DMS53 treated with DMSO at 0.1 percent for 48 hours (cell line): ENCODE measurements around the gene TOR1AIP1.

Source experiments
- DNase-seq: peaks from one replicate; lab custom pipeline; 2025; ENCODE audit not compliant: unreplicated experiment; lab: John Stamatoyannopoulos, UW

TOR1AIP1 gene

GRCh38 chr1:179881642-179882252 is 338 bp upstream of the TOR1AIP1 start:
- DNase-seq = no peak

GRCh38 chr1:179883040-179883744 is 1.1 kb downstream of the TOR1AIP1 start:
- no peak for DNase-seq

- DNase-seq = no peak
These were observed 1.7 kb downstream of the TOR1AIP1 start for GRCh38 chr1:179883745-179884138.

- DNase-seq = no peak
These were observed 6.0 kb downstream of the TOR1AIP1 start for GRCh38 chr1:179888071-179888470.

- no peak for DNase-seq
These were observed 7.5 kb downstream of the TOR1AIP1 start for GRCh38 chr1:179889589-179889988.

- DNase-seq = no peak
These were observed 28.8 kb downstream of the TOR1AIP1 start for GRCh38 chr1:179910934-179911333.

GRCh38 chr1:179911812-179912211 is 29.7 kb downstream of the TOR1AIP1 start:
- DNase-seq = no peak

GRCh38 chr1:179917601-179918429 is 35.7 kb downstream of the TOR1AIP1 start:
- no peak for DNase-seq

- DNase-seq = no peak
These were observed 39.4 kb downstream of the TOR1AIP1 start for GRCh38 chr1:179921472-179921871.

- no peak for DNase-seq
These were observed 40.1 kb downstream of the TOR1AIP1 start for GRCh38 chr1:179921981-179922872.

GRCh38 chr1:179923029-179923428 is 40.9 kb downstream of the TOR1AIP1 start:
- DNase-seq = no peak

GRCh38 chr1:179924268-179924667 is 42.2 kb downstream of the TOR1AIP1 start:
- no peak for DNase-seq

GRCh38 chr1:179925302-179925701 is 43.2 kb downstream of the TOR1AIP1 start:
- DNase-seq = no peak

GRCh38 chr1:179925922-179926849 is 44.1 kb downstream of the TOR1AIP1 start:
- DNase-seq = no peak

- DNase-seq = no peak
These were observed 44.7 kb downstream of the TOR1AIP1 start for GRCh38 chr1:179926850-179927205.

GRCh38 chr1:179929955-179930798 is 48.1 kb downstream of the TOR1AIP1 start:
- no peak for DNase-seq

GRCh38 chr1:179930867-179931266 is 48.8 kb downstream of the TOR1AIP1 start:
- no peak for DNase-seq

GRCh38 chr1:179933219-179933618 is 51.1 kb downstream of the TOR1AIP1 start:
- no peak for DNase-seq

GRCh38 chr1:179935909-179936496 is 53.9 kb downstream of the TOR1AIP1 start:
- no peak for DNase-seq
